Dermis lymphatic vessel endothelial cell (primary cell): ENCODE data around the gene NPY1R. TPM values are rescaled to one million over a fixed set of nuclear protein-coding genes. Genes with fewer than 3 reads are reported as not detected.

ENCODE experiments used
- total RNA-seq: library from RNA; depleted of rRNA; stranded (reverse); fragments of >200 nt; gene quantifications from 2 replicates; pipeline ENCODE4 v1.2.1, GENCODE V29; 2014

NPY1R gene
- total RNA-seq, result under 0.01 and 0.09 TPM in 2 replicates

GRCh38 chr4:163332526-163333406 is at the start of gene NPY1R:
Gene NPY1R (minus strand): TSS chr4:163332596. CDS start chr4:163326554, 6,042 bp downstream.

GRCh38 chr4:163343604-163344146 is 11.3 kb upstream of the NPY1R start, which contains the start of gene NPY5R:
Gene NPY5R (plus strand): TSS chr4:163343892. CDS start chr4:163350274, 6,382 bp downstream.

Other genes with a start within 250 kb of the NPY1R start
- 7.2 and 8.6 TPM in 2 replicates for gene NAF1, start 165.7 kb downstream of the NPY1R start, total RNA-seq
- gene NPY5R, start 11.3 kb upstream of the NPY1R start, total RNA-seq, result not detected in 2 replicates
- gene TKTL2, start 141.2 kb upstream of the NPY1R start, total RNA-seq, result not detected in 2 replicates
- gene TMA16, start 162.1 kb upstream of the NPY1R start, total RNA-seq, result 15.9 and 28.4 TPM in 2 replicates